Transverse colon (tissue), 4 donors: Measurements from ENCODE around the gene PIEZO2. TPM values are rescaled to one million over a fixed set of nuclear protein-coding genes. Genes with fewer than 3 reads are reported as not detected.

Experiments
- DNase-seq: peaks from one replicate; pipeline ENCODE4 v3.0.0-alpha.2; 2019
- H3K27ac ChIP-seq, 4 donors: fragments of 200-600 bp; sonication (generic); 2 replicates each; pipeline ENCODE4 v1.5.1; 2016 to 2018; ENCODE audit warnings: inconsistent platforms in 4 of 4
- H3K27me3 ChIP-seq: fragments of 200-600 bp; sonication (generic); 2 replicates; pipeline ENCODE4 v1.5.1; 2017; ENCODE audit warnings: inconsistent platforms
- H3K36me3 ChIP-seq, 4 donors: fragments of 200-600 bp; sonication (generic); 2 replicates each; pipeline ENCODE4 v1.5.1; 2017 to 2019; ENCODE audit warnings: inconsistent platforms in 4 of 4
- H3K4me1 ChIP-seq, 4 donors: fragments of 200-600 bp; sonication (generic); 2 replicates each; pipeline ENCODE4 v1.5.1; 2017 to 2020; ENCODE audit warnings: inconsistent platforms in 4 of 4
- H3K4me3 ChIP-seq, 4 donors: fragments of 200-600 bp; sonication (generic); 1 replicate in 1 of 4; 2 replicates in 3 of 4; pipeline versions ENCODE4 v1.5.1 to v1.6.1; 2017 to 2019; ENCODE audit warnings: inconsistent platforms in 4 of 4
- H3K9me3 ChIP-seq, 2 donors: fragments of 200-600 bp; sonication (generic); 2 replicates each; pipeline ENCODE4 v1.5.1; 2017 to 2019; ENCODE audit warnings: inconsistent platforms in 2 of 2
- CTCF ChIP-seq, 5 experiments: fragments of 200-600 bp in 3 of 5; fragments of 450-650 bp in 2 of 5; sonication (generic) in 3 of 5; IDR thresholded peaks; 1 replicate in 2 of 5; 2 replicates in 3 of 5; pipeline ENCODE4 v1.5.1; 2016 to 2017; ENCODE audit warnings: antibody characterized with exemption in 5 of 5, inconsistent platforms in 3 of 5, mild to moderate bottlenecking in 2 of 5, moderate library complexity in 1 of 5
- EP300 ChIP-seq: sonication (generic); formaldehyde crosslinking; IDR thresholded peaks from one replicate; pipeline ENCODE4 v1.6.1; 2017; ENCODE audit warnings: antibody characterized with exemption, low read depth
- POLR2A ChIP-seq: fragments of 450-650 bp; IDR thresholded peaks from one replicate; pipeline ENCODE4 v1.6.1; 2016; ENCODE audit warnings: antibody characterized with exemption, mild to moderate bottlenecking, moderate library complexity
- POLR2AphosphoS5 ChIP-seq, 3 donors: sonication (generic); formaldehyde crosslinking; IDR thresholded peaks; one replicate each; pipeline ENCODE4 v1.6.1; 2016; ENCODE audit warnings: antibody characterized with exemption in 3 of 3
- WGBS, 2 donors: methylation state at CpG; one replicate each; pipeline ENCODE4 v1.1.5; 2018; ENCODE audit warnings: low coverage in 1 of 2; 5-methylcytosine and 5-hydroxymethylcytosine counted together
- in situ Hi-C, 4 donors: fragments of 200-750 bp; cut with MboI; loops; one replicate each; pipeline versions ENCODE4 v1.15.0 to v1.15.1; 2017; ENCODE audit warnings: low sequenced_read_pairs in 3 of 4, low pct_ligation_motif_present in 1 of 4, low pct_unique_long_range_greater_than_20kb in 1 of 4
- intact Hi-C: fragments of 100-400 bp; cut with DNase I; formaldehyde crosslinking; loops from one replicate; pipeline ENCODE4 v1.15.1; 2023; ENCODE audit warnings: low total_unique reads
- total RNA-seq, 4 donors: library from RNA; depleted of rRNA; stranded (reverse); fragments of >200 nt; gene quantifications; one replicate each; pipeline ENCODE4 v1.1.0, GENCODE V29; 2016

Gene PIEZO2
- total RNA-seq, 4 donors from 2014 or later = 2.9 to 7.5 (median 4.5) TPM

- no peak for TF ChIP-seq POLR2AphosphoS5 (IDR thresholded peaks at IDR 0.05)
- TF ChIP-seq EP300 = no peak
- no peak for TF ChIP-seq CTCF (IDR thresholded peaks at IDR 0.05)
- no peak for TF ChIP-seq POLR2A
- intact Hi-C loops = no loop called here
- no peak overlapping the region for H3K4me3 ChIP-seq
- in situ Hi-C loops = no loop called here
- H3K27ac ChIP-seq = no peak overlapping the region
- 50 to 55% methylated on average over 1 of the region's 1 CpG for WGBS, 2 donors
- DNase-seq = no peak
- no peaks in the 10 kb centered on the region for H3K4me1 ChIP-seq
- H3K27me3 ChIP-seq = no peaks in the 10 kb centered on the region
- no peaks in the 10 kb centered on the region for H3K9me3 ChIP-seq
- H3K36me3 ChIP-seq = no peaks in the 10 kb centered on the region
These were observed 393.5 kb downstream of the PIEZO2 start for GRCh38 chr18:10755855-10756254.

GRCh38 chr18:10754128-10754527 is 395.2 kb downstream of the PIEZO2 start:
- in situ Hi-C loops (no loop called here), intact Hi-C loops (no loop called here)
- TF ChIP-seq EP300 (no peak), POLR2A (no peak), POLR2AphosphoS5 (IDR thresholded peaks at IDR 0.05) (no peak), CTCF (IDR thresholded peaks at IDR 0.05) (no peak)

GRCh38 chr18:10752382-10752781 is 397.0 kb downstream of the PIEZO2 start:
- DNase-seq = no peak
- H3K27me3 ChIP-seq = no peaks in the 10 kb centered on the region
- no peaks in the 10 kb centered on the region for H3K36me3 ChIP-seq
- intact Hi-C loops (no loop called here), in situ Hi-C loops (no loop called here)
- H3K27ac ChIP-seq = no peak overlapping the region
- no peak overlapping the region for H3K4me3 ChIP-seq
- no peaks in the 10 kb centered on the region for H3K4me1 ChIP-seq
- WGBS, 2 donors = 65 to 70% methylated on average over 8 of the region's 8 CpGs
- H3K9me3 ChIP-seq = no peaks in the 10 kb centered on the region
- TF ChIP-seq CTCF (IDR thresholded peaks at IDR 0.05) (no peak), POLR2AphosphoS5 (IDR thresholded peaks at IDR 0.05) (no peak), POLR2A (no peak)

More at GRCh38 chr18:10754128-10754527, 395.2 kb downstream of the PIEZO2 start:
- Histone ChIP-seq H3K9me3 (no peaks in the 10 kb centered on the region), H3K4me3 (no peak overlapping the region), H3K4me1 (no peaks in the 10 kb centered on the region), H3K27me3 (no peaks in the 10 kb centered on the region), H3K36me3 (no peaks in the 10 kb centered on the region), H3K27ac (no peak overlapping the region)
- WGBS, 2 donors = 91 to 94% methylated on average over 2 to 4 of the region's 4 CpGs
- DNase-seq = no peak

- in situ Hi-C loops = no loop called here
- no peak for DNase-seq
- intact Hi-C loops = no loop called here
- TF ChIP-seq CTCF (IDR thresholded peaks at IDR 0.05) (no peak), POLR2AphosphoS5 (IDR thresholded peaks at IDR 0.05) (no peak), POLR2A (no peak), EP300 (no peak)
- H3K4me1 ChIP-seq = no peaks in the 10 kb centered on the region
- H3K36me3 ChIP-seq = no peaks in the 10 kb centered on the region
- WGBS, 2 donors = 83% methylated on average over 8 of the region's 8 CpGs; no CpG with 5 or more reads in 1 of the 2 donors
- no peak overlapping the region for H3K27ac ChIP-seq
- no peaks in the 10 kb centered on the region for H3K9me3 ChIP-seq
- no peaks in the 10 kb centered on the region for H3K27me3 ChIP-seq
- no peak overlapping the region for H3K4me3 ChIP-seq
These were observed 397.7 kb downstream of the PIEZO2 start for GRCh38 chr18:10751653-10752052.
